ENCODE results near the gene S100A1.

S100A1 gene

DNA sequence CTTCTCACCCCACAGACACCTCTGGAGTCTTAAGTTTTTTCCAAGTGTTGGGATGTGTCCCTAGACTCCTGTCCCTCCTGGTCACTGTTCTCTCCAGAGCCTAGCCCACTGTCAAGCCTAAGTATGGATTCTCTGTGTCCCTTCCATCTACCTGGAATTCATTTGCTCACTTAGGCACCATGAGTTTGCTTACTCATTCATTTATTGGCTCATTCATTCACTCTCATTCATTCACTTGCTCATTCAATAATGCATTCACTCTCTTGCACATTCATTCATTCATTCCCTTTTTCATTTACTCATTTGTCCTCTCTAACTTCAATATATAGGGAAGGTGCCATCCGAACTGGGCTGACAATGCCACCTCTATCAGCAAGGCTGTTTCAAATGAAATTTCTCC, 16.9 kb upstream of the S100A1 start:
- DNase-seq: no peak

- no peak for DNase-seq
Observed at GRCh38 chr1:153612111-153612754, 16.0 kb upstream of the S100A1 start.

- peak; percentile 77 for DNase-seq
Observed at GRCh38 chr1:153612755-153613331, 15.4 kb upstream of the S100A1 start, which contains the start of gene S100A16. S100A16 (minus strand) TSS chr1:153613137; CDS start chr1:153608151, 4,986 bp downstream.

DNA sequence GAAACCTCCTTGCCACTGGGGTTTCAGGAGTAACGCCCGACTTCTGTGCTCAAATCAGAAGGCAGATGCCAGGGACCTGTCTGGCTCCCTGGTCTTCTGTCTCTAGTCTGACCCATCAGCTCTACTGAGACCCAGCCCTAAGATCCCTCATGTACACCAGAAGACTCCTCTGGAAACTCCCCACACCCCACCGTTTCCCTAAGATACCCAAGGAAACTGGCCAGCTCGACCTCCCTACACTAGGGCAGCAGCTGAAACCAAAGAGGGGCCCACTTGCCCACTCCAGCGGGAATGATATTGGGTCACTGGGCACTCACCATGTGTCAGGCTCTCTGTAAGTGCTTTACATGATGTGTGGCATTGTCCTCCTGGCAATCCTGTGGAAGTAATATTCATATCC, 14.8 kb upstream of the S100A1 start:
- DNase-seq: no peak

DNA sequence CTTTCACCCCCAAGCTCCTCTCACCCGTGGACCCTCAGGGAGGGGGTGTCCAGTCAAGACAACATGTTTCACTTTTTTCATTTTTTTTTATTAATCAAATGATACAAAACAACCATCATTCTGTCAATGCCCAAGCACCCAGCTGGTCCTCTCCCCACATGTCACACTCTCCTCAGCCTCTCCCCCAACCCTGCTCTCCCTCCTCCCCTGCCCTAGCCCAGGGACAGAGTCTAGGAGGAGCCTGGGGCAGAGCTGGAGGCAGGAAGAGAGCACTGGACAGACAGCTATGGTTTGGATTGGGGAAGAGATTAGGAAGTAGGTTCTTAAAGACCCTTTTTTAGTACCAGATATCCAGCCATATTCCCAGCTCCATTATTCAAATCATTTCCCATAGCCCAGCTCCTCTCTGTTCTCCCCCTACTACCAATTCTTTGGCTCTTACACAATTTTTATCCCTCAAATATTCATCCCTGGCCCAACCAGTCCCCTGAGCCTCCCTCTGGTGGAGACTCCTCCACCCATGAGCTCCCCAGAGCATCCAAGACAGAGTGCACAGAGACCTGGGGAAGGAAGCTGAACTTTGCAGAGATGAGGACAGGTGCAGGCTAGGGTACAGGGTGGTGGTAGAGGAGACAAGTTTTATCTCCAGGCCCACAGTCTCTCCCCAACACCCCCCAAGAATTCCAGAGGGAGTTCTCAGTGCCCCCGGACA, 13.9 kb upstream of the S100A1 start:
- DNase-seq: no peak

GRCh38 chr1:153614906-153615305, 13.3 kb upstream of the S100A1 start:
- DNase-seq: no peak

DNA sequence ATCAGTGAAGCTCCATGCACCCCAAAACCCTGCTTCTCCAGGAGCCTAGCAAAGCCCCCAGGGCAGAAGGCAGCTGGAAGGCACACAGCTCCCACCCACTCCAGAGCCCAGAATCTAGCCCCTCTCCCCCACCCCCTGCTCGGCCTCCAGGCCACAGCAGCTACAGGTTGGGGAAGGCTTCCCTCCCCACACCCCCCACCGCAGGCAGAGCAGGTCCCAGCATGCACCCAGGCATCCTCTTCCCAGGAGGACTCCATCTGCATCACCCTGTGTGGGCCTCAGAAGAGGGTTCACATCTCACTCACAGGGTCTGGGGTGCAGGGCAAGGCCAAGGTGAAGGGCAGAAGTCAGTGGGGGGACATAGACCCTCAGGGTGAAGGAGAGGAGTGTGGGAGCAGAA, 12.8 kb upstream of the S100A1 start:
- DNase-seq: no peak

DNA sequence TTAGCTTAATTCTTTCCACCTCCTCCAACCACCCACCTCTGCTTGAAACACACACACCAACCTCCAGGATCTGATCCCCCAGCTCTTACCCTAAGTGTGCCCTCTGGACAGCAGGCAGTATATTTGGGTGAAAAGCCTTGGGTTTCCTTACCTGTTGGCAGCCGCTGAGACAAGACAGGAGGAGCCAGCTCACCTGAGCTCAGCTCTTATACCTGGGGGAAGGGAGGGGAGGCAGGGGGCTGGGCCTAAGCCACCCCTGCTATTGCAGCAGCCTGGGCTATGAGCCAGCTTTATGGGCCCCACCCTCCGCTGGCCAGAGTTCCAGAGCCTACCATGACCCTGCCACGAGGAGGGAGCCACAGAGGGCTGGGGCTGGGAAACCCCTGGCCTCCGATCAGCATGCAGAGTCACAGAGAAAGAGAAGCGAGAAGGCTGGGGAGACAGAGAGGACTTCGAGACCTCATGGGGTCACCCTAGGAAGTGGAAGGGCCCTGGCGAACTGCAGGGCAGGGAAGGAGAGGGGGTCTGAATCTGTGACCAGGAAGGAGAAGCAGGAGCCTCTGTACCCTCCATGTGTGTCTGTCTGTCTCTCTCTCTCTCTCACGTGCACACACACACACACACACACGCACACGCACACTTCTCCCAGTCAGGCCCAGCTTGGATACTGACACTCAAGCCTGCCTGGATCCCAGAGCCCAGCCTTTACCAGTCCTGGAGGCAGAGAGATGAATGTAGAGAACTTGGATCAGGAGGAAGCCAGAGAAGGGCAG, 11.9 kb upstream of the S100A1 start, which contains the start of gene S100A14:
S100A14 (minus strand) TSS at position 182 of the 773 bp plus-strand sequence. CDS start 467 bp downstream, outside the sequence.
- DNase-seq: no peak

GRCh38 chr1:153616917-153617311, 11.3 kb upstream of the S100A1 start:
- DNase-seq: no peak

DNA sequence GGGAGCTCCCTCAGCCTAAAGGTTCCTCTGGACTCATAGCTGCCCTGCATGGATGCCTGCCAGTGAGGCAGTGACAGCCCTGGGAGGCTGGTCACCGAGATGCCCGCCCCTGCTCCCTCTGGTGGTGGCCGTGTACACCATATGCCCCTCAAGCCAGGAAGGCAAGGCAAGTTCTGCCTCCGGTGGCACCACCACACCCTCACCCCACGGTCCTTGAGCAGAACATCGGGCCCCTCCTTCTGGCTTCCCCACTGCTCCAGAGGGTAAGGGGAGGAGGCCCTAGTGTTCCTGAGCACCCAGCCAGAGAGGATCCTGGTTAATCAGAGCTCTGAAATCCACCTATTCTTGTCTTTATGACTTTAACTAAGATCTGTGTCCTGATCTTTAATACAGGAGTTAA, 10.6 kb upstream of the S100A1 start:
- peak; percentile 85 for DNase-seq

DNA sequence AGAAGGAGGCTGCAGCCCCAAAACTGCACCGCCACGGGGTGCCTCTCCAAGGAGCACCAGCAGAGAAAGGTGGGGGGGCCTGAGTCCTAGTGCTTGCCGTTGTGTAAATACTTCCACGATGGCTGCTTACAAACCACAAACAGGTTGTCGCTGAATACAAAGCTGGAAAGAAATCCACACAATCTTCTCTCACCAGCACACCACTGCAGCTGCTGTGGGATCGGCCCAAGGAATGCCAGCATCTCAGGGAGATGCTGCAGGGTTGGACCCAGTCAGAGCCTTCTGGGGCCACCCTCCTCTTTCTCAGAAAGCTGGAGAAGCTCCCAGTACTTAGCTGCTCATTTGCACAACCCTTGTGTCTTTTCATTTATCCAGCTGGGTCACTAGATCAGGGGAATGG, 9.1 kb upstream of the S100A1 start:
- no peak for DNase-seq

DNA sequence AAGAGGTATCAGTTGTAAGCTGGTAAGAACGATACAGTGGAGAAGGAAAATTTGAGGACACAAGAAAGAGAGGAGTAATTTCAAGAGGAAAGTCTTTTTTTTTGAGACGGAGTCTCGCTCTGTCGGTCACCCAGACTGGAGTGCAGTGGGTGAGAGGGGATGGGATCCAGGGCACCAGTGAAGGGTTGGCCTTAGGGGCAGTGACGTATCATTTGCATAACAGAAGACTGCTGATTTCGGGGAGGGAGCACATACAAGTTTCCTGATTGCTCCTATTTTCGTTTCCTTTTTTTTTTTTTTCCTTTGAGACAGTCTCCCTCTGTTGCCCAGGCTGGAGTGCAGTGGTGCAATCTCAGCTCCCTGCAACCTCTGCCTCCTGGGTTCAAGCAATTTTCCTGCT, 5.1 kb upstream of the S100A1 start:
- no peak for DNase-seq

GRCh38 chr1:153624965-153625611, 3.1 kb upstream of the S100A1 start:
- no peak for DNase-seq

- DNase-seq: no peak
Observed at GRCh38 chr1:153626477-153626903, 1.7 kb upstream of the S100A1 start.

DNA sequence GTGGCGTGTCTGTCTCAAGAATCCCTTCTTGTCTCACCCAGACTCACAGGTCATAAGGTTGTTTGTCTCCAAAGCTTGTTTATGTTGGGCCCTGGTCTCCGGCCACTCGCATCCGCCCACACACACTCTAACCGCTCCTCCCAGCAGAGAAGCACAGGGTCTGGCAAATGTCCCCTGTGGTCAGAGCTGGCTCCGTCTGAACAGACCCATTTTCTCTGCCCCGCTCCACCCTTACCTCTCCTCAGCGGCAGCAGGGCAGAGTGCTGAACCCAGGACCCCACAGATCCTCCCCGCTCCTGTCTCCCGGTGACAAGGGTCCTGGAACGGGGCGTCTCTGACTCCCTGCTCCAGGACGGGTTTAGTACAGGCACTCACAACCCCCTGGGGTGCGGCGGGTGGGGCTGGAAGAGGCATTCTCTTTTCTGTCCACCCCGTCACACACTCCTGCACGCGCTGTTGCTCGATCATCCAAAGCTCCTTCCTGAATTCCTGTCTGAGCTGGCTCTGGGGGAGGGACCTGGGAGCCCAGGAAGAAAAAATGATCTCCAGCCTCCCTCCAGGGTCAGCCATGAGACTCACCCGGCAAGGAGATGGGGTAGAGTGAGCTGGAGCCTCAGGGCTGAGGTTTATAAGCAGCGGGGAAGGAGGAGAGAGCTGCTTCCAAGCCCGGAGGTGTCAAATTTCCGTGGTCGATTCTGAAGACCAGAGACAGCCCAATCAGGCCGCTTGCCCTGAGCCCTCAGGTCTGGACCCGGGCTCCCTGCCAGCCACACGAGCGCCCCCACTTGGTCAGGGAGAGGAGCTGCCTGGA, 1.1 kb upstream of the S100A1 start, which contains the start of gene S100A13:
S100A13 (minus strand) TSS at position 602 of the 811 bp plus-strand sequence. CDS start 1,033 bp downstream, outside the sequence.
- DNase-seq: peak; percentile 96

DNA sequence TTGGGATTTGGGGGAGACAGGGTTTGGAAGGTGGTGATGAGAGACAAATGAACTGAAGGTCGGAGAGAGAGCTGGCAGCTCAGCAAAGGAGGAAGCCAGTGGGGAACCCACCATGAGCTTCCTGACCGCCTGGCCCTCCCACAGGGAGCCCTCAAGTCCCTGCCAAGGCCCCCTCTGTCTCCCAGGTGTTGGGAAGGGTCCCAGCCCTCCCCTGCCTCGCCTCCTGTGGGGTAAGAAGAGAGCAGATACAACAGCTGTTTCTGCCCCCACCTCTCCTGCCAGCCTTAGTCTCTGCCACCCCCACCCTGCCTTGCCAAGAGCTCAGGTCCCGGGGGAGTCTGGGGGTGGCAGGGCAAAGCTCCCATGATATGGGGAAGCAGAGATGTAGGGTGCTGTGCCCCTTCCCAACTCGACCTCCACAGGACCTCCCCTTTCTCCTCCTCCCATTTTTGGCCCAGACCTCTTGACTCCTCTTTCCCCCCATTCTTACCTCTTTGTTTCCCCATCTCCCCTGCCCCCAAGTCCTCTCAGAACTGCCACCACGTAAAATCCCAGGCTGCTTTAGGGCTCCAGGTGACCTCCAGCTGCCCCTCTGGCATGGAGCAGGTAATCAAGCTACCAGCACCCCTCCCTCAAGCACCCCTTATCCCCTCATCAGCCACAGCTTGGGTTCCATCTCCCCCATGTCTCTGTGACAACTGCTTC, 556 bp downstream of the S100A1 start:
- DNase-seq: no peak

- DNase-seq: no peak
Observed at GRCh38 chr1:153629343-153629665, 1.1 kb downstream of the S100A1 start.

DNA sequence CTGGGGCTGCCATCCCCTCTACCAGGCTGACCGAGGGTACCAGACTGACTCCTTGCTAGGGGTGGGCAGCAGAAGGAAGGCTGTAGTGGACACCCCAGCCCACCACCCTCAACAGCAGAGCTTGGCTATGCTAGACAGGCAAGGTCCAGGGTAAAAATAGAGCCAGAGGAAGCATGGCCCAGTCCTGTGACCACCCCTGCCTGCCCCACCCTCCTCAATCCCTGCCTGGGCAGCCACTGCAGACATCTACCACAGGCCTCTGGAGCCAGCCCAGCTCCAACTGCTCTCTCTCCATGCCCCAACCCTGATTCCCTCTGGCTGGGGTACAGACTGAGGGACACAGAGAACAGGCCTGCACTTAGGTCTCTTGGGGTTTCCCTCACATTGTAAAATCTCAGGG, 1.7 kb downstream of the S100A1 start:
- no peak for DNase-seq

GRCh38 chr1:153630384-153630783, 2.1 kb downstream of the S100A1 start:
- no peak for DNase-seq

- no peak for DNase-seq
Observed at GRCh38 chr1:153631047-153632022, 3.1 kb downstream of the S100A1 start.

Measured in EL (cell line).